ENCODE data around the gene TAS1R1. TPM values are rescaled to one million over a fixed set of nuclear protein-coding genes. Genes with fewer than 3 reads are reported as not detected.

Gene TAS1R1
- total RNA-seq, 1 experiment from 2014 or later: not detected

DNA sequence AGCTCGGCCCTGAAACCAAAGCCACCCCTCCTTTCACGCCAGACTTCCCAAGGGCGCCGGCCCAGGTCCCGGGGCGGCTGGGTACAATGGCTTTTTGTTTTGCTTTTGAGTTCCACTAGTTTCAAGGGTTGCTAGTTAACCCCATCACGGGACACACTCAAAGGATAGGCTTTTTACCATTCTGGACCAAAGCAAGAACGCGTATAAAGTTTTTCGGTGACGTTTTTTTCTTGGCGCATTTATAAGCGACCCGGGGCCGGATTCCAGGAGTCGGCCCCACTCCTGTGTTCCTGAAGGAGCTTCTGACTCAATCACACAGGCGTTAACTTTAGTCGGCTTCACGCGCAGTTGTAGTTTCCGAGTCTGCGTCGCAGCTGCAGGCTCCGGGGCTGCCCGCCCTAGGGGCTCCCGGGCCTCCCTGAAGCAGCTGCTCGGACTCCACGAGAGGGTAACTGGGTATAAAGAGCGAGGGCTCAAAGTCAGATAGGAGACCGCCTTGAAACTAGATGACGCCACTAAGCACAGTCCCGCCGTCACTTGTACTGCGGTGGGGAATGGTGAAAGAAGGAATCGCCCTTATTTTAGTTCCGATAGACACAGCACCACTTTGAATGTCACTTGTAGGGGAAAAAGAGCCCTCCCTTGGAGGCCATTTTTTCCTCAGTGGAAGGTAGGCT lies 48.3 kb downstream of the TAS1R1 start:
- no peaks in the 10 kb centered on the region for H3K4me1 Mint-ChIP-seq (ENCODE audit: low read depth, unreplicated experiment)
- DNase-seq: peak; percentile 65 to 73
- H3K36me3 Mint-ChIP-seq (ENCODE audit: insufficient read depth, unreplicated experiment): peaks cover 37% of the 10 kb centered on the region
- Histone ChIP-seq H3K4me3 (ENCODE audit: low read depth, low read length) (peak overlapping the region; percentile 56), H3K27me3 (replicated peaks; ENCODE audit: control insufficient read depth, insufficient read depth, low read length) (no peaks in the 10 kb centered on the region), H3K4me1 (peaks cover 9% of the 10 kb centered on the region; the same call in 1 of the 2 replicates), H3K9me3 (no peaks in the 10 kb centered on the region), H3K36me3 (ENCODE audit: control insufficient read depth, insufficient read depth, low read length) (no peaks in the 10 kb centered on the region)
- H3K4me3 Mint-ChIP-seq (ENCODE audit: unreplicated experiment): peak overlapping the region; percentile 96
- CTCF ChIA-PET: no interaction called here
- no peaks in the 10 kb centered on the region for H3K27me3 Mint-ChIP-seq (ENCODE audit: insufficient read depth, unreplicated experiment)
- intact Hi-C loops (cut with micrococcal nuclease; ENCODE audit: unreplicated experiment): loop anchor here (10.0 kb wide), 2 partner anchors 49 to 109 kb away; partner anchors contain the start of genes NOL9, PLEKHG5 and TAS1R1
- POLR2A ChIA-PET: interaction anchor here (0.9 to 1.5 kb wide), 4 partner anchors 12 to 98 kb away, joined by 3 to 8 read pairs (median 4); partner anchors contain the start of genes DNAJC11 and ZBTB48
- TSS peak; percentile 90 for BruUV-seq (replicated peaks)
- H3K27ac Mint-ChIP-seq (ENCODE audit: unreplicated experiment): peak overlapping the region; percentile 96
- TF ChIP-seq, protein P1, sequence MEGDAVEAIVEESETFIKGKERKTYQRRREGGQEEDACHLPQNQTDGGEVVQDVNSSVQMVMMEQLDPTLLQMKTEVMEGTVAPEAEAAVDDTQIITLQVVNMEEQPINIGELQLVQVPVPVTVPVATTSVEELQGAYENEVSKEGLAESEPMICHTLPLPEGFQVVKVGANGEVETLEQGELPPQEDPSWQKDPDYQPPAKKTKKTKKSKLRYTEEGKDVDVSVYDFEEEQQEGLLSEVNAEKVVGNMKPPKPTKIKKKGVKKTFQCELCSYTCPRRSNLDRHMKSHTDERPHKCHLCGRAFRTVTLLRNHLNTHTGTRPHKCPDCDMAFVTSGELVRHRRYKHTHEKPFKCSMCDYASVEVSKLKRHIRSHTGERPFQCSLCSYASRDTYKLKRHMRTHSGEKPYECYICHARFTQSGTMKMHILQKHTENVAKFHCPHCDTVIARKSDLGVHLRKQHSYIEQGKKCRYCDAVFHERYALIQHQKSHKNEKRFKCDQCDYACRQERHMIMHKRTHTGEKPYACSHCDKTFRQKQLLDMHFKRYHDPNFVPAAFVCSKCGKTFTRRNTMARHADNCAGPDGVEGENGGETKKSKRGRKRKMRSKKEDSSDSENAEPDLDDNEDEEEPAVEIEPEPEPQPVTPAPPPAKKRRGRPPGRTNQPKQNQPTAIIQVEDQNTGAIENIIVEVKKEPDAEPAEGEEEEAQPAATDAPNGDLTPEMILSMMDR (IDR thresholded peaks at IDR 0.05; ENCODE audit: insufficient read depth in 1 of 2, low read depth in 1 of 2, low read length in 1 of 2, severe bottlenecking in 1 of 2, unreplicated experiment in 1 of 2): no peak
- H3K9me3 Mint-ChIP-seq (ENCODE audit: unreplicated experiment): no peaks in the 10 kb centered on the region

DNA sequence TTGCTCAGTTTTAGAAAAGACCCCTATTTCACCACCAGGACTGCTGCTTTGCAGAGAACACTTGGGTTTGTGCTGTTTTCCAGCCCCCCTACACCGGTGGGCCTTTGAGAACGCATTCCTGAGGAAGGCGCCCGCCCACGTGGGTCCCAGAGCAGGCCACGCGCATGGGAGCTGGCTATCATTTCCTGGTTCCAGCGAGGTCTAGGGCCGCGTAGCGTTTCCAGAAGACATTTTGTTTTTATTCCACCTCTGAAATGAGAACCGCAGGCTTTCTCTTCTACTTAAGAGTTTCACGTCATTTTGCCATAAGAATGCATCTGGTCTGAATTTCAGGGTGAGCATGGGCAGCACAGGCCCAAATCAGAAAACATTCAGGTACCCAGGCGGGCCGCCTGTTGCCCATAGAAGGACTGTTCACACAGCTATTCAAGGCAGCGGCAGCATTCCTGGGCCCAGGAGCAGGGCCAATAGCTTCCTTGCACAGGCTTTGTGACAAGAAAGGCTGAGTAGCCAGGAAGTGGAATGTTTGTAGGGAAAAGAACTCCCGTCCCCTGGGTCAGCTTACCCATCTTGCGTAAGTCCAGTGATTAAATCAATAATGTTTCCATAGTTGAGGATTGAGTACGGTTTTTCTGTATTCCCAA lies 48.9 kb downstream of the TAS1R1 start:
- Mint-ChIP-seq H3K9me3 (ENCODE audit: unreplicated experiment) (no peaks in the 10 kb centered on the region), H3K4me1 (ENCODE audit: low read depth, unreplicated experiment) (no peaks in the 10 kb centered on the region), H3K36me3 (ENCODE audit: insufficient read depth, unreplicated experiment) (peaks cover 32% of the 10 kb centered on the region), H3K27me3 (ENCODE audit: insufficient read depth, unreplicated experiment) (no peaks in the 10 kb centered on the region), H3K4me3 (ENCODE audit: unreplicated experiment) (peak overlapping the region; percentile 96), H3K27ac (ENCODE audit: unreplicated experiment) (peak overlapping the region; percentile 96)
- H3K27me3 ChIP-seq (replicated peaks; ENCODE audit: control insufficient read depth, insufficient read depth, low read length): no peaks in the 10 kb centered on the region
- ChIA-PET CTCF (interaction anchor here (1.1 kb wide), 1 partner anchor 50 kb away, joined by 3 read pairs; the partner anchor contains the start of gene NOL9), POLR2A (interaction anchor here (0.6 to 1.5 kb wide), 6 partner anchors 9 to 97 kb away, joined by 3 to 8 read pairs (median 4); partner anchors contain the start of genes DNAJC11 and ZBTB48)
- H3K4me3 ChIP-seq (ENCODE audit: low read depth, low read length): peak overlapping the region; percentile 56
- BruUV-seq (replicated peaks): no TSS peak
- intact Hi-C loops (cut with micrococcal nuclease; ENCODE audit: unreplicated experiment): loop anchor here (1.0 to 10.0 kb wide), 4 partner anchors 9 to 109 kb away; partner anchors contain the start of genes NOL9, PHF13, PLEKHG5 and TAS1R1
- H3K4me1 ChIP-seq: peaks cover 9% of the 10 kb centered on the region; the same call in 1 of the 2 replicates
- H3K9me3 ChIP-seq: no peaks in the 10 kb centered on the region
- peak; percentile 82 to 86 for DNase-seq
- no peaks in the 10 kb centered on the region for H3K36me3 ChIP-seq (ENCODE audit: control insufficient read depth, insufficient read depth, low read length)
- TF ChIP-seq, protein P1 (IDR thresholded peaks at IDR 0.05; ENCODE audit: insufficient read depth in 1 of 2, low read depth in 1 of 2, low read length in 1 of 2, severe bottlenecking in 1 of 2, unreplicated experiment in 1 of 2): no peak

DNA sequence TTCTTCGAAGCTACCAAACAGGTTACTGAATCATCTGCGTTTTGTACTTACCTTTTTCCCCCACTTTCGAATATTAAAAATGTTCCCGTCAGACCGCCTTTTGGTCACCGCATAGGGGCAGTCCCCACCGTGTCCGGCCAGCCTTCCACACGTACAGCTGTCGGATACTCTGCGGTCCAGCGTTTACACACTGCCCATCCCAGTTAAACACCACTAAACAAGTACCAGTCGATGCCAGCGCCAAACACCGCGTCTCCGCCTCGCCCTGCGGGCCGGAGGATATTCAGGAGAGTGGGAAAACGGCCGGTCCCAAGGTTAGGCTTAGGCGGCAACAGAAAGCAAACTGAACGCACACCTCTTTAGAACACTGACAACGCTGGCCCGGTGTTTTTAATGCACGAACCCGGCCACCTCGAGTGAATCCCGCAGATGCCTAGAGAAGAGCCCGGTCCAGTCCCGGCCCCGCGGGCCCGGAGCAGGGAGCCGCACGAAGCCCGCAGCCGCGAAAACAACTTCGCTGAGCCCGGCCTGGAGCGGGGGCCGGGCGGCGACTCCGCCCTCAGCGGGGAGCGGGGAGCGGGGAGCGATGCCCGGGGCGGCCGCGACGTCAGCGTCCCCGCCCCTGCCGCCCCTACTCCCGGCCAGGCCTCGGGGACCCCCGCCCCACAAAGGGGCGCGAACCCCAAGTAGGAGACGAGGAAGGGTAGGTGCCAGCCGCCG lies 57.7 kb downstream of the TAS1R1 start:
- no peaks in the 10 kb centered on the region for H3K27me3 Mint-ChIP-seq (ENCODE audit: insufficient read depth, unreplicated experiment)
- Histone ChIP-seq H3K27me3 (replicated peaks; ENCODE audit: control insufficient read depth, insufficient read depth, low read length) (no peaks in the 10 kb centered on the region), H3K9me3 (no peaks in the 10 kb centered on the region), H3K4me3 (ENCODE audit: low read depth, low read length) (peak overlapping the region; percentile 37), H3K4me1 (peaks cover 6% of the 10 kb centered on the region; the same call in 1 of the 2 replicates), H3K36me3 (ENCODE audit: control insufficient read depth, insufficient read depth, low read length) (no peaks in the 10 kb centered on the region)
- peak overlapping the region; percentile 93 for H3K4me3 Mint-ChIP-seq (ENCODE audit: unreplicated experiment)
- TSS peak; percentile 77 for BruUV-seq (replicated peaks)
- H3K4me1 Mint-ChIP-seq (ENCODE audit: low read depth, unreplicated experiment): peaks cover 6% of the 10 kb centered on the region
- CTCF ChIA-PET: interaction anchor here (0.7 kb wide), 1 partner anchor 8 kb away, joined by 3 read pairs; no protein-coding TSS in a partner anchor
- H3K36me3 Mint-ChIP-seq (ENCODE audit: insufficient read depth, unreplicated experiment): peaks cover 8% of the 10 kb centered on the region
- intact Hi-C loops (cut with micrococcal nuclease; ENCODE audit: unreplicated experiment): loop anchor here (1.0 kb wide), 1 partner anchor 8 kb away; no protein-coding TSS in a partner anchor
- peak overlapping the region; percentile 64 for H3K27ac Mint-ChIP-seq (ENCODE audit: unreplicated experiment)
- TF ChIP-seq, protein P1 (IDR thresholded peaks at IDR 0.05; ENCODE audit: insufficient read depth in 1 of 2, low read depth in 1 of 2, low read length in 1 of 2, severe bottlenecking in 1 of 2, unreplicated experiment in 1 of 2): no peak
- POLR2A ChIA-PET: interaction anchor here (0.5 kb wide), 1 partner anchor 9 kb away, joined by 3 read pairs; no protein-coding TSS in a partner anchor
- no peaks in the 10 kb centered on the region for H3K9me3 Mint-ChIP-seq (ENCODE audit: unreplicated experiment)
- no peak for DNase-seq

Measured in Caco-2 (cell line).